Activated T-cell treated with anti-CD3 and anti-CD28 coated beads for 4 hours (primary cell): ENCODE results near the gene TMEM164.
"Not testable (repeated sequence)": the region's sequence is repeated elsewhere in the genome, so short reads cannot be mapped to it uniquely, and the experiment has no call there.

ENCODE experiments used
- DNase-seq: peaks from one replicate; pipeline ENCODE4 v3.0.0-alpha.2; 2020

TMEM164 gene

DNA sequence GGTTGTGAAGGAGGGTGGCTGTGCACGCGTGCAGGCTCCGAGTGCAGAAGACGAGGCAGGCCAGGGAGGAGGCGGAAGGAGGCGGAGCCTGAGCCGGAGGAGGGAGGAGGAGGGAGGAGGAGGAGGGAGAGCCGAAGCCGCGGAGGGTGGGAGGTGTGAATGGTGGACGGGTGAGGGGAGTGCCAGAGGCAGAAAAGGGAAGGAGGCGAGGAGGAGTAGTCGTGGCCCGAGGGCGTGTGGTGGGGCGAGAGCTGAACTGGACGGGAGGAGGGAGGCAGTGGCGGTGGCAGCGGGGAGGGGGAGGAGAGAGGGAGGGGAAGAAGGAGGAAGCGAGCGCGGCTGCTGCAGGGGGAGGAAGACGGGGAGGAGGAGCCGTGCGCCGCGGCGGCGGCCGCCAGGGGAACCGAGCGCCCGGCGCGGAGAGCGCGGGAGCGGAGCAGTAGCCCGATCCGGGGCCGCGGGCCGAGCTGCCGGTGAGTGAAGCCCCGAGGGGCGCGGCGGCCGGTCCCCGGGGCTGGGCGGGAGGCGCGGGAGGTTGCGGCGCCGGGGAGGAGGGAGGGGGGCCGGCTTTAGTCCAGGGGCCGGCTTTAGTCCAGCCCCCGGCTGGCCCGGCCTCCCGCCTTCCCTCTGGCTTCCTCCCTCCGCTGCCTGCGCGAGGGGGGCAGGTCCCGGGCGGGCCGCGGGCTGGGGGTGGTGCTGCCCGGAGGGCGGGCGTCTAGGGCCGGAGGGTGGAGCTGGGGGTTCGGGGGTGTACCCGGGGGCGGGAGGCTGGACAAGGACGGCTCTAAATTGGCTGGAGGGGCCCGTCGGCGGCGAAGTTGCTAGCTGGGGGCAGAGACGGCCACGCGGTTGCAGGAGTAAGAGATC, at the start of gene TMEM164:
Gene TMEM164 (plus strand): TSS at position 815 of the 867 bp plus-strand sequence. CDS start 661 bp downstream, outside the sequence.
- peak; percentile 70 for DNase-seq

DNA sequence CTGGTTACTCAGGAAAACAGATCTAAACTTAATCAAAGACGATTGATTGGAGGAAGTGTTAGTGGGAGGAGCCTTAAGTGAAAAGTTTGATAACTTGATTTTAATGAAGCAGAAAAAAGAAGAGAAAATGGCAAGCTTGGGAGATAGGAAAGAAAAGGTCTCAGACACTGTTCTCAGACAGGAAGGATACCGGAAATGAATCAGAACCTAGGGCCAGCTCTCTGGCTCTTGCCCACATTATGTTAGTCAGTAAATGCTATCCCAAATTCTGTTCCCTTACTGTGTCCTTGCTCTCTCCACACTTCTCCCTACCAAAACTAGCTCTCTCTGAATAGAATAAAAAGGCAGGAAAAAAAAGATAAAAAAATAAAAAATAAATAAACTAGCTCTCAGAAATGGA, 48.6 kb upstream of the TMEM164 start:
- no peak for DNase-seq

DNA sequence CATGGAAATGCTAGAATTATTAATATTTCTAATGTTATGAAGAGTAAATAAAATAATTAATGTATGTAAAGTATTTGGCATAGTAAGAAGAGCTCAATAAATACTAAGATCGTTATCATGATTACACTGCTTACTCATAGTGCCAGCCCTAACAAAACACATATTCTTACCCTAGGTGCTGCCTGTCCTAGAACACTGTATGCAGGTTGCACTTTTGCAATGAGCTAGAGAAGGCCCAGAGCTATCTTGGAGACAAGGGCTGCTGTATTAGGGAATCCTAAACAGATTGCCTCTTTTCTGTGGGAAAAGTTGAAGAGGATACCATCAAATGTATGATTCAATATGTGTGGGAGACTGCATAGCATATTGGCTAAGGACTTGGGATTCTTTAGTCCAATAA, 48.0 kb upstream of the TMEM164 start:
- no peak for DNase-seq

DNA sequence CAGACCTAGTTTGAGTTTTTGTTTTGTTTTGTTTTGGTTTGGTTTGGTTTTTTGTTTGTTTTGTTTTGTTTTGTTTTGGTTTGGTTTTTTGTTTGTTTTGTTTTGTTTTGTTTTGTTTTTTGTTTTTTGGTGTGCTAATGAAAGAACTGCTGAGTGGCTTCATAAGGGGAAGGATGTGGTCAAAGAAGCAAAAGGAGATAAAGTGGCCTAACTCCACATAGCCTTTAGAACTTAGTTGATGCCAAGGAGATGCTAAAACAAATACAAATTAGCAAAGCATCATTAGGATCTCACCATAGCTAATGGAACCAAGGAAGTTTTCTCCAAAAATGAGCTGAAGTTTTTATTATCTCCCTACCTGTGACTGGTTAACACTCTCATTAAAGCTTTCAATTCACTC, 44.6 kb upstream of the TMEM164 start:
- DNase-seq = no peak

DNA sequence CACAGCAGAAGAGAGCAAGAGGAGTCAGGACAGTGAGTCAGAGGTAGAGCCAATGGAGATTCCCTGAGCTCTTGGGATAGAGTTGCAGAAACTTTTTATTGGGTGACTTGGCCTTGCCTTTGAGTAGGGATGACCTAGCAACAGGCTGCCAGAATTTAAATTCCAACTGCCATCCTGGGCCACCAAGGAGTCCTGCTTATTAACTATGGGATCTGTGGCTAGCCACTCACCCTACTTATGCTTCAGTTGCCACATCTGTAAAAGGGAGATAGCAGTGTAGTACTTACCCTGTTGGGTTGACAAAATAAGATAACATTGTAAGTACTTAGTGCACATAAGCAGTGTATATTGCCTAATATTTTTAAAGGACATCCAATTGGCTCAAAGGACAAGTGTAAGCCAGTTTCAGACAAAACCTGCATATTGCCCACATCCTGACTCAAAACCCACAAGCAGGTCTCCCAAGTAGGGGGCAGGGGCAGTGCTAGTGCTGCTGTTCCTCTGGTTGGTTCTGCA, 43.5 kb upstream of the TMEM164 start:
- DNase-seq = no peak

DNA sequence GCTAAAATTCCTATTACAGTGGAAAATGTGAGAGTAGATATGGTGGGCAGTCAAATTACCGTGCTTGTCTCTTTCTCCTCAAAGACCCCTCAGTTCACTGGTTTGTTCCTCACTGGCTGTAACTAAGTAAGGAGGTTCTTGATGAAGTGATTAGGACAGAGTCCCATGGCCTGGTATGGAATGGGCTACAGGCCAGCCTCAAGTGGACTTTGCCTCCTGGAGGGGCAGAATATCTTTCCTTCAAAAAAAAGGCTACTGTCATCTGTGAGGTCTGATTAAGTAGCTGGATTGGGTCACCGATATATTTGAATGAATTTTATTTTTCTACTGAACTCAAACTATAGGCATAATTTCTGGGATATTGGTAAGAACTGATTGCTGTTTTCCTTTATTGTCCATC, 38.5 kb upstream of the TMEM164 start:
- DNase-seq = no peak

DNA sequence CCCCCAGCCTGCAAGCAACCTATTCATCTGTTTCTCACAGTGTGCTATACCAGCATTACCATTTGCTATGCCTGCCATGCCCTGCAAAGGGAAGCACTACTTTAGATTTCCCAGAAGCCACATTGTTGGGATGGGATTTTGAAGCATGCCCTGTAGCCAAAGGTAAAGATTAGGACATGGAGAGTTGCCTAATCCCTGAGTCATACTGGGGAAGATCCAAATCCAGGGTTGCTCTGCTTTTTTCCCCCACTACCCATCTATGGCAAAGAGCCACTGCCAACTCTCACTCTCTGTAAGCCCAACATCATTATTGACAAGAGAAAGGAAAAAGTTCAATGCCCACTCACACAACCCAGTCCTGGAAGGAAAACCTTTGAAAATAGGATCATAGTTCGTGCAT, 36.7 kb upstream of the TMEM164 start:
- no peak for DNase-seq

DNA sequence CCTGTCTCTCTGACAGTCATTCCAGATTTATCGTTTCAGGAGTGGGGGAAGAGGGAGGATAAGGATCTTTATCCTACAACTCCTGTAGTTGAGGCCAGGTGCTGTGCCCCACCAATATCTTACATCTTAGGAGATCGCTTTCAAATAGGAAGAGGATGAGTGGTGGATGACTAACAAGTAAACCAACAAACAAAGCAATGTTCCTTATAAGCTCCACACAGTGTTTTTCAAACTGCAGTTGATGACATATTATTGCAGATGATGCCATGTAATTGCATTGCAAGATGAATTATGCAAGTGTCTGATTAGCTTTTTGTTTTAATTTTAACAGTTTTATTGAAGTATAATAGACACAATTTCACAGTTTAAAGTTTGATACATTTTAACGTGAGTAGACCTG, 35.8 kb upstream of the TMEM164 start:
- DNase-seq = no peak

DNA sequence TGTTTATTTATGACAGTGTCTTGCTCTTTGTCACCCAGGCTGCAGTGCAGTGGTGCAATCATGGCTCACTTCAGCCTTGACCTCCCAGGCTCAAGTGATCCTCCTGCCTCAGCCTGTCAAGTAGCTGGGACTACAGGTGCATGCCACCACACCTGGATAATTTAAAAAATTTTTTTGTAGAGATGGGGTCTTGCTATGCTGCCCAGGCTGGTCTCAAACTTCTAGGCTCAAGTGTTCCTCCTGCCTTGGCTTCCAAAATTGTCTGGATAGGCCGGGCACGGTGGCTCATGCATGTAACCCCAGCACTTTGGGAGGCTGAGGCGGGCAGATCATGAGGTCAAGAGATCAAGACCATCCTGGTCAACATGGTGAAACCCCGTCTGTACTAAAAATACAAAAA, 32.1 kb upstream of the TMEM164 start:
- DNase-seq = not testable (repeated sequence)

DNA sequence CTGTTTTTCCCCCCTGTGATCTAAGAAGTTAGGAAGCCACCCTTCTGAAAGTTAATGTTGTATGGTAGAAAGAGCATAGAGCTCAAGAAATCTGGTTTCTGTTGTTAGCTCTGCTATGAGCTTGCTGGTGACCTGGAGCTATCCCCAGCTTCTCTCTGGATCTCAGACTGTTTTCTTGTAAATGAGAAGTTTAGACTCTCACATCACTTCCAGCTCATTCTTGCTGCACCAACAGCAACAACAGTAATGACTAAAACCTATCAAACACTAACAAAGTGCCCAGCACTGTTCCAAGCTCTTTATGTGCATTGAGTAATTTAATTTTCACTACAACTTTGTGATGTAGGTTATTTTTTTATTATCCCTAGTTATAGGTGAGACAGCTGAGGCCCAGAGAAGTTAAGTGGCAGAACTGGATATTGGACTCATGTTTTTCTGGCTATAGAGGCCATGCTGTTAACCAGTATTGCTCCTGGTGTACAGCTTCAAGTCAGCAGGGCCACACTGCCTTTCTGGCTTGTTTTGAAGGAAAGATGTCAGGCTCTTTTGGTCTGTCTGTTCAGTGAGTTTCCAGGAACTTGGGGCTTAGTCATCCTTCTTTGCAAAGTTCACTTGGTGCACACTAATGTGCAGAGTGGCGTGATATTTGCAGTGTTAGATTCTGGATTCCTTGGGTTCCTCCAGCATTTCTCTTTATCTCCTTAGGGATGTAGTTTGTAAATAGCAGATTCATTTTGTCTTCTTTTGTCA, 27.8 kb upstream of the TMEM164 start:
- DNase-seq = no peak

DNA sequence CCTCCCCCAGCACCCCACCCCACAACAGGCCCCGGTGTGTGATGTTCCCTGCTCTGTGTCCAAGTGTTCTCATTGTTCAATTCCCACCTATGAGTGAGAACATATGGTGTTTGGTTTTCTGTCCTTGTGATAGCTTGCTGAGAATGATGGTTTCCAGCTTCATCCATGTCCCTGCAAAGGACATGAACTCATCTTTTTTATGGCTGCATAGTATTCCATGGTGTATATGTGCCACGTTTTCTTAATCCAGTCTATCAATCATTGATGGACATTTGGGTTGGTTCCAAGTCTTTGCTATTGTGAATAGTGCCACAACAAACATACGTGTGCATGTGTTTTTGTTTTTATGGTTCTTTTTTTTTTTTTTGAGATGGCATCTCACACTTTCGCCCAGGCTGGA, 17.7 kb upstream of the TMEM164 start:
- DNase-seq = not testable (repeated sequence)

DNA sequence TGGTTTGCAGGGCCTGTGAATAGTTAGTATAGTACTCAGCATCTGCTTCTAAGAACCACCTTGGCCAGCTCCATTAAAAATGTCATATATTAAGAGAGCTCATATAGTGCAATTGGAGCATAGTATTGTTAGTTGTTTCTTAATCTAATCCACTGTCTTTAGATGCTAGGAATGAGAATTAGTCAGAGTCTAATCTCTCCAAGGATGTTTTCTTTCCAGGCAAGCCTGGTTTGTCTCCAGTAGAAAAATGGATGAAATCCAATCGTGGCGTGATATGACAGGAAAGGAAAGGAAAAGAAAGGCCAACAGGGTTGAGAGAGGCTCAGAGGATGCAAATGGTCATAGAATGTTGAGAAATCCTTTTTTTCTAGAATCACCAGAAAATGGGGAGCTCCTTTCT, 15.0 kb upstream of the TMEM164 start:
- DNase-seq = no peak

DNA sequence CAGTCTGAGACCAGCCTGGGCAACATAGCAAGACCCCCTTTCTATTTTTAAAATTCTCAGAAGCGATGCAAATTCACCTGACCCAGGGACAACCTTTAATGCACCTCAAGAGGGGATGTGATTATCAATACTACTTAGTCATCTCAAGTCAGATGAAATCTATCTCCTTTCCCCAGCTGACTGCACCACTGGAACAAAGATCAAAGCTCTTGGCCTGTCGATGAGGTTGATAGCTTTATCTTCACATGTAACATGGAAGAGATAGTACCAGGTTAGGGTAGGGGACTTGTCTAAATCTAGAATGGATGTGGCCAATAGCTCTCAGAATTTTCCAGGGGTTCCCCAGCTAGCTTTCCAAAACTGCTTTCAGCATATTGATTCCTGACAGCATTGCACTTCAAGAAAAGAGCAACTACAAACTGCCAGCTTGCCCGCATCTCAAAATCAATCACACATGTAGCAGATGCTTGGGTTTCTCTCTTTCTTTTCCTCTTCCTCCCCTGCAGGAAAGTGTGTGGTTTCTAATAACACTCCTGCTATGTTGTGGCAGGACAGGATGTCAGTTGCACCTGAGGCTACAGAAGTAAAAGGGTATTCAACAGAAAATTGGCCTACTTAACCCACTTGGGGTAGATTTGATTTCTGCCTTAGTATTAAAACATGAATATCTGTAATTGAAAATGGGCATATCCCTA, 12.2 kb upstream of the TMEM164 start:
- no peak for DNase-seq

DNA sequence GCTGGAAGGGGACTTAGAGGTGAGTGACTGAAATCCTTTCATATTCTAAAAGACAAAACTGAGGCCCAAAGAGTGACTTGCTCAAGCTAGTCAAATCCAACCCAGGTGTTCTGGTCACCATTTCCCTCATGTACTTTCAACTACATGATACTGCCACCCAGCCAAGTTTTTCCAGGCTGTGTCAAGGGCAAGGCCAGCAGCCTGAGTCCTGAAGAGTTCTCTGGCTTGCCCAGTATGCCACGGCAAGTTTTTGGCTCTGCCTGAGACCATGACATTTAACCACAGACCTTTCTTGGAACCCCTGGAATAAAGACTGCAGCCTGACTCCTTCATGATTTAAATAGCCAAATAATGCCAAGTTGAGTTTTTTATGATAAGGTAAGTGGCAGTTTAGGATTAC, 10.7 kb upstream of the TMEM164 start:
- no peak for DNase-seq

DNA sequence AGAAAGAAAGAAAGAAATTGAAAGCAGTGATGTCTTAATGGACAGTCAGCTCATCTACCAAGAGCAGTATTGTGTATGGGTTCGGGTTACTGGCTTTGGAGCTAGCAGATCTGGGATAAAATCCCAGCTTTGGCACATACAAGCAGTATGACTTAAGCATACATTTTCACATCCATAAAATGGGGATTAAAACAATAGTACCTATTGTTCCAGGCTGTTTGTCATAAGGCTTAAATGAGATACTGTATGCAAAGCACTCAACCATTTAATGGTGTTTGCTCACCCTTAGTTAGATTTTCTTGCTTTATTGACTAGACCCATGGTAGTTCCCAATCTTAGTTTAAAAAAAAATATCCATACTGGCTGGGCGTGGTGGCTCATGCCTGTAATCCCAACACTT, 7.8 kb upstream of the TMEM164 start:
- DNase-seq = no peak

DNA sequence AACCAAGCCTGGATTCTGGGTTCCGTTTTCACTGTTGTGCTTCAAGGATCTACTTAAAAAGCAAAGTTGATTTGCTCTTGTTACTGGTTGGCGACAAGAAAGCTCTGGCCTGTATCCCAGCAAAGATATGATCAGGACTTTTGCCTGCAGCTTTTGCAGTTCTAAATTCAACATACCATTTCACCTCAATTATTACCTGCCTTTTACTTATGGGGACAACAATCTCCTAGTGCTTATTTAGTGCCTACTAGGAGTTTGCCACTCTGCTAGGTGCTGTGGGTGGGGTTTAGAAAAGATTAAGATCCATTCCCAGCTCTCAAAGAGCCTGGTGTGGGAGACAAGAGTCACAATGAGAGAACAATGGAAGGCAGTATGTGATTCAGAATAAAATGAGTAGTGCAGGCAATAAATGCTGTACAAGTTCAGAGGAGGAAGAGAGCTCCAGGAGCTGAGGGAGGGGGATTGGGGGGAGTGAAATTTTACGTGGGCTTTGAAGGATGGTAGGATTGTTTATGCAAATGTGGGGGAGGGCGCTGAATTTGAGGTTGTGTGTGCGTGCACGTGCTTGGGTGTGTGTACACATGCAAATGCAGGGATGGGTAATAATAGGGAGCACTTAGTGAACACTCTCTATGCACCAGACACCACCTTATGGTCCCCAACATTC, 5.0 kb upstream of the TMEM164 start:
- no peak for DNase-seq

DNA sequence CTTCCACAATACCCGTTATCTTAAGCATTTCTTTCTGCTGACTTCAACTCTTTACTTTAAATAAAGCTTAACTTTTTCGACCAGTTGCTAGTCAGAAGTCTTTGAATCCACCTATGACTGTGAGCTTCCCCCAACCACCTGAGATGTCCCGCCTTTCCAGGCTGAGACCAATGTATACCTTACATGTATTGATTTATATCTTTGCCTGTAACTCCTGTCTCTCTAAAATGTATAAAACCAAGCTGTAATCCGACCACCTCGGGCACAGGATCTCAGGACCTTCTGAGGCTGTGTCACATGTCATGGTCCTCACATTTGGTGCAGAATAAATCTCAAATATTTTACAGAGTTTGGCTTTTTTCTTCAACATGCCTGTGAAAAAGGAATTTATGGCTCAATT, 2.9 kb upstream of the TMEM164 start:
- no peak for DNase-seq

DNA sequence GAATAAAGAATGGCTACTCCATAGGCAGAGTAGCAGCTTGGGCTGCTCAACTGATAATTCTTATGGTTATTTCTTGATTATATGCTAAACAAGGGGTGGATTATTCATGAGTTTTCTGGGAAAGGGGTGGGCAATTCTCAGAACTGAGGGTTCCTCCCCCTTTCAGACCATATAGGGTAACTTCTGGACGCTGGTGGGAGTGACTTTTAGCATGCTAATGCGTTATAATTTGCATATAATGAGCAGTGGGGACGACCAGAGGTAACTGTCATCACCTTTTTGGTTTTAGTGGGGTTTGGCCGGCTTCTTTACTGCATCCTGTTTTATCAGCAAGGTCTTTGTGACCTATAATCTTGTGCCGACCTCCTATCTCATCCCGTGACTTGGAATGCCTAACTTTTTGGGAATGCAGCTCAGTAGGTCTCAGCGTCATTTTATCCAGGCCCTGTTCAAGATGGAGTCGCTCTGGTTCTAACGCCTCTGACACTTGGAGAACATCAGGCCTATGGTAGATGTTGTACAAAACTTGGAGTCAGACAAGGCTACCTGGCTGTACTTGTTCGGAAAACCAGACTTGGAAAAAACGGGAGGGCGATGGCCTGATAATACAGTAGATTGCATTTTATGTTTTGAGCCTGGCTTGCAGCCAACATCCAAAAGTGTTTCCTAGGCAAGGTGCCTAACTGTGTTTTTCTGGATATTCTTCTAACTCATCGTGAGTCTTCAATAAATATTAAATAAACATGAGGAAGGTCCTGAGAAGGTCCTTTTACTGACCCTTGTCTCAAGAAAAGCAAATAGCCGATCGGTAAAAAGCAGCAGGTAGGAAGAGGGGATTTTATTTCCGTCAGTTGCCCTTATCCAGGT, 1.8 kb upstream of the TMEM164 start:
- DNase-seq = no peak

DNA sequence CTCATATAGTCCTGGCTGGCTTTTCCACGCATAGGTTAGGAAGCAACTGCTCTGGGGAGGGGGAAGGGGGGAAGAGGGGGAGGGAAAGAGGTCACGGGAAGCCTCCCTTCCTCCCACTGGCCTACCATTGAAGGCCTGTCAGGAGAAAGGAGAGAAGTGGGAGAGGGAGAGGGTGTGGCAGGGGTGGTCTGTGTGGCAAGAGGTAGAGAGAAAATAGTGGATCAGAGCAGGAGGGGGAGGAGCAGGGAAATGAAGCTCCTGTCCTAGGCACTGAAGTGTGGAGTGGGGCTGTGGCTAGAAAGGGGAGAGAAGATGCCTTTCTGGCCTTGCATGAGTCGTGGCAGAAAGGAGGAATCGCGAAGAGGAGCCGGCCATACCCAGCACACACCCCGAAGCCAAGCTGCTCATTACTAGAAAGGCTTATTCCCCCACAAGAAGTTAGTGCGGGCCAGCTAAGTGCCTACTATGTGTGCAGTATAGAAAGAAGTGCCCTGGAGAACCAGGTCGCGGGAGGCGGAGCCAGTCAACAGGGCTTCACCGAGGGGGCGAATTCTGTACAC, 1.1 kb upstream of the TMEM164 start:
- DNase-seq = no peak

DNA sequence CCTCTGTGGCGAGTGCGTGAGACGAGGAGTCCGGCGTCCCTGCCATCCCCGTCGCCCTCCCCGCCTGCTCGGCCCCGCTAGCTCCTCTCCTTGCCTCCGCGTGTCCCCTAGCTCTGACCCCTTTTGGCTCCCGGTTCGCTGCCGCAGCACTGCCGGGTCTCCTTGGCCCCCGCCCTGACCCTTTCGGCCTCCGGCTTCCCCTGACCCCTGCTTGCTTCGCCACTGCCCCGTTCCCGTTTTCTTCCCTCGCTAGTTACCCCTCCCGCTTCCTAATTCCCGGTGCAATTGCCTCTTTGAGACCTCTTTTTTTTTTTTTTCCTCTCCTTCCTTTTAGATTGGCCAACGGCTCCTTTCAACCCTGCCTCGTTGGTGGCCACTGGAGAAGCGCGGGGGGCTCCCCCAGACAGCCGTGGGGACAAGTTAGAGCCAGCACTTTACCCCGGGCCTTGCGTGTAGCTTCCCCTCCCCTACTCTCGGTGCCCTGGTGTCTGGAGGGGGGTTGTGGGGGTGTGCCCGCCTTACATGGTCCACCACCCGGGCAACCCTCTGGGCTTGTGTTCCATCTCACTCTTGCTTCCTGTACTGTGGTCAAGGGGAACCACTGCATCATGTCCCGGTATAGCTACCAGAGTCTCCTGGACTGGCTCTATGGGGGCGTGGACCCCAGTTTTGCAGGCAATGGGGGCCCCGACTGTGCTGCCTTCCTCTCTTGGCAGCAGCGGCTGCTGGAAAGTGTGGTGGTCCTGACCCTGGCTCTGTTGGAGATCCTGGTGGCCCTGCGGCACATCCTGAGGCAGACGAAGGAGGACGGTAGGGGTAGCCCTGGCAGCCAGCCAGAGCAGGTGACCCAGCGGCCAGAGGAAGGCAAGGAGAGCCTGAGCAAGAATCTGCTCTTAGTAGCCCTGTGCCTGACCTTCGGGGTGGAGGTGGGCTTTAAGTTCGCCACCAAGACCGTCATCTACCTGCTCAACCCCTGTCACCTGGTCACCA, 548 bp downstream of the TMEM164 start:
- DNase-seq = no peak
